Fibroblast of villous mesenchyme (primary cell): ENCODE measurements around the gene PIGO. TPM values are rescaled to one million over a fixed set of nuclear protein-coding genes. Genes with fewer than 3 reads are reported as not detected.

Experiments used
- DNase-seq: peaks from one replicate; pipeline ENCODE4 v3.0.0-alpha.2; 2010; ENCODE audit warnings: low read depth
- H3K4me3 ChIP-seq: 2 replicates; pipeline ENCODE4 v1.5.1; 2011; ENCODE audit warnings: low read depth, mild to moderate bottlenecking, low read length
- CTCF ChIP-seq: IDR thresholded peaks from 2 replicates; pipeline ENCODE4 v1.5.1; 2012; ENCODE audit warnings: low read depth, mild to moderate bottlenecking, low read length; ENCODE audit not compliant: insufficient read depth
- total RNA-seq: library from RNA; depleted of rRNA; stranded (reverse); fragments of >200 nt; gene quantifications from 2 replicates; pipeline ENCODE4 v1.2.3, GENCODE V29; 2012

Gene PIGO
- total RNA-seq, 1 donor: 14.7 TPM

GRCh38 chr9:35097573-35097972 is 1.2 kb upstream of the PIGO start:
- no peak for TF ChIP-seq CTCF
- H3K4me3 ChIP-seq: no peak overlapping the region
- no peak for DNase-seq

- no peak overlapping the region for H3K4me3 ChIP-seq
- DNase-seq: no peak
- TF ChIP-seq CTCF: no peak
Observed at GRCh38 chr9:35091536-35091935, 4.9 kb downstream of the PIGO start.

- TF ChIP-seq CTCF: no peak
- H3K4me3 ChIP-seq: no peak overlapping the region
- no peak for DNase-seq
Observed at GRCh38 chr9:35089434-35089833, 7.0 kb downstream of the PIGO start.

GRCh38 chr9:35085078-35085477 is 11.3 kb downstream of the PIGO start:
- DNase-seq: no peak

GRCh38 chr9:35079426-35080341 is 16.7 kb downstream of the PIGO start, which contains the start of gene FANCG:
Gene FANCG, minus strand, starts transcription at chr9:35079942. Its CDS starts 418 bp downstream, at chr9:35079524.
- TF ChIP-seq CTCF: no peak
- peak within 1 kb of the TSS; percentile 80 for H3K4me3 ChIP-seq
- peak; percentile 92 for DNase-seq

More at GRCh38 chr9:35085078-35085477, 11.3 kb downstream of the PIGO start:
- no peak overlapping the region for H3K4me3 ChIP-seq
- no peak for TF ChIP-seq CTCF

GRCh38 chr9:35079041-35079425 is 17.4 kb downstream of the PIGO start:
- no peak for DNase-seq
- H3K4me3 ChIP-seq: peak overlapping the region; percentile 80
- TF ChIP-seq CTCF: no peak
